Pancreas (tissue), 10 donors: ENCODE results near the gene SLC9A1. TPM values are rescaled to one million over a fixed set of nuclear protein-coding genes. Genes with fewer than 3 reads are reported as not detected.

Source experiments
- ATAC-seq, 4 donors: fragments of 200-7000 bp; cut with Tn5 transposase; one replicate each; pipeline versions ENCODE4 v1.8.0 to v1.9.1; 2020; ENCODE audit warnings: mild to moderate bottlenecking in 4 of 4, moderate library complexity in 4 of 4
- DNase-seq, 6 donors: peaks; one replicate each; pipeline ENCODE4 v3.0.0-alpha.2; 2020
- FAIRE-seq: peaks from 2 replicates; lab custom pipeline; 2012; peaks lifted over from hg19 to GRCh38; lab: Jason Lieb, UNC
- H3K27ac ChIP-seq, 4 donors: fragments of 200-600 bp; sonication (generic); 1 replicate in 3 of 4; 2 replicates in 1 of 4; pipeline versions ENCODE4 v1.5.0 to v1.8.0; 2020
- H3K27me3 ChIP-seq, 4 donors: fragments of 200-600 bp; one replicate each; pipeline ENCODE4 v1.8.0; 2021
- H3K36me3 ChIP-seq, 3 donors: fragments of 200-600 bp; sonication (generic) in 1 of 3; one replicate each; pipeline versions ENCODE4 v1.5.0 to v1.8.0; 2020 to 2021
- H3K4me1 ChIP-seq, 3 donors: fragments of 200-600 bp; one replicate each; pipeline ENCODE4 v1.8.0; 2021
- H3K4me3 ChIP-seq, 4 donors: fragments of 200-600 bp; sonication (generic) in 2 of 4; one replicate each; pipeline versions ENCODE4 v1.5.0 to v1.8.0; 2020 to 2021
- H3K9me3 ChIP-seq, 4 donors: fragments of 200-600 bp; one replicate each; pipeline ENCODE4 v1.8.0; 2021
- CTCF ChIP-seq, 4 donors: fragments of 200-600 bp; sonication (generic) in 3 of 4; IDR thresholded peaks; one replicate each; pipeline versions ENCODE4 v1.5.0 to v1.8.0; 2021; ENCODE audit warnings: antibody characterized with exemption in 4 of 4
- WGBS, 2 donors: extraction: QIAGEN DNeasy Blood & Tissue Kit; methylation state at CpG; one replicate each; pipeline ENCODE4 v1.1.7; 2013; 5-methylcytosine and 5-hydroxymethylcytosine counted together
- intact Hi-C, 3 donors: fragments of 100-400 bp; cut with DNase I; formaldehyde crosslinking; loops; one replicate each; pipeline versions ENCODE4 v1.11.1 to v1.14.2; 2022
- polyA plus RNA-seq, 2 donors: library from polyadenylated mRNA; stranded (reverse); fragments of 200-250 nt; gene quantifications; one replicate each; pipeline ENCODE4 v1.2.3, GENCODE V29; 2013
- total RNA-seq, 6 donors: library from RNA; stranded (reverse); fragmentation: NEBNext Ultra II Directional in 4 of 6; extraction: Animal tissue kit (Norgen Biotek cat#: 25700) in 4 of 6; gene quantifications; one replicate each; pipeline versions ENCODE4 v1.2.1 to v1.2.4, GENCODE V29; 2021 to 2023
- donor health status: healthy with polysubstance abuse.
- donor health status: DM: no; HTN: no; CAD: no; lungs with moderate emphysema.
- donor health status: DM: no; HTN: no; CAD: no.
- donor health status: control.
- donor health status: control.
- donor health status: Bipolar disorder and iron deficiency.
- donor health status: DM: yes; HTN: yes; CAD: no.
- donor health status: DM: no; HTN: no; CAD: no.
- donor health status: DM: no; HTN: no; CAD: no.
- donor health status: DM: yes; HTN: yes; CAD: no.

The SLC9A1 gene
- total and polyA plus RNA-seq, 8 donors: 8.3 to 20.6 (median 11.1) TPM

- Histone ChIP-seq H3K27ac (no peak overlapping the region), H3K4me1 (peaks cover 0 to 6% (median 0%) of the 10 kb centered on the region in 3 donors), H3K36me3 (no peaks in the 10 kb centered on the region), H3K27me3 (no peaks in the 10 kb centered on the region), H3K9me3 (no peaks in the 10 kb centered on the region), H3K4me3 (no peak overlapping the region)
- no peak for TF ChIP-seq CTCF (IDR thresholded peaks at IDR 0.05)
- FAIRE-seq (peak; percentile 17), ATAC-seq (peak; percentile 75 to 88 (median 82)), DNase-seq (peak in 1 of 6 donors; percentile 69)
- 49 to 75% methylated on average over 4 of the region's 4 CpGs for WGBS, 2 donors
- intact Hi-C loops: no loop called here
Observed at GRCh38 chr1:27122652-27123051, 32.3 kb downstream of the SLC9A1 start.

- Histone ChIP-seq H3K4me3 (no peak overlapping the region), H3K27ac (no peak overlapping the region), H3K36me3 (no peaks in the 10 kb centered on the region), H3K27me3 (no peaks in the 10 kb centered on the region), H3K4me1 (peaks cover 0 to 6% (median 0%) of the 10 kb centered on the region in 3 donors), H3K9me3 (no peaks in the 10 kb centered on the region)
- ATAC-seq (no peak), DNase-seq (no peak), FAIRE-seq (no peak)
- TF ChIP-seq CTCF (IDR thresholded peaks at IDR 0.05): no peak
- intact Hi-C loops: no loop called here
- 74 to 75% methylated on average over 1 of the region's 1 CpG for WGBS, 2 donors
Observed at GRCh38 chr1:27120854-27121253, 34.1 kb downstream of the SLC9A1 start.

GRCh38 chr1:27118440-27118689 lies 36.6 kb downstream of the SLC9A1 start:
- intact Hi-C loops: no loop called here
- Histone ChIP-seq H3K9me3 (no peaks in the 10 kb centered on the region), H3K4me1 (peaks cover 0 to 6% (median 3%) of the 10 kb centered on the region in 3 donors), H3K36me3 (no peaks in the 10 kb centered on the region), H3K27ac (no peak overlapping the region), H3K4me3 (no peak overlapping the region), H3K27me3 (no peaks in the 10 kb centered on the region)
- TF ChIP-seq CTCF (IDR thresholded peaks at IDR 0.05): no peak
- 80 to 91% methylated on average over 4 of the region's 4 CpGs for WGBS, 2 donors
- FAIRE-seq (no peak), ATAC-seq (no peak), DNase-seq (no peak)

GRCh38 chr1:27117733-27118439 lies 37.0 kb downstream of the SLC9A1 start:
- no peaks in the 10 kb centered on the region for H3K9me3 ChIP-seq
- intact Hi-C loops: no loop called here
- no peak for FAIRE-seq
- no peak for TF ChIP-seq CTCF (IDR thresholded peaks at IDR 0.05)
- no peak for DNase-seq
- no peak overlapping the region for H3K27ac ChIP-seq
- no peak overlapping the region for H3K4me3 ChIP-seq
- peaks cover 0 to 5% (median 3%) of the 10 kb centered on the region in 3 donors for H3K4me1 ChIP-seq
- WGBS, 2 donors: 81 to 88% methylated on average over 12 of the region's 12 CpGs
- H3K36me3 ChIP-seq: no peaks in the 10 kb centered on the region
- ATAC-seq: no peak
- H3K27me3 ChIP-seq: no peaks in the 10 kb centered on the region

DNA sequence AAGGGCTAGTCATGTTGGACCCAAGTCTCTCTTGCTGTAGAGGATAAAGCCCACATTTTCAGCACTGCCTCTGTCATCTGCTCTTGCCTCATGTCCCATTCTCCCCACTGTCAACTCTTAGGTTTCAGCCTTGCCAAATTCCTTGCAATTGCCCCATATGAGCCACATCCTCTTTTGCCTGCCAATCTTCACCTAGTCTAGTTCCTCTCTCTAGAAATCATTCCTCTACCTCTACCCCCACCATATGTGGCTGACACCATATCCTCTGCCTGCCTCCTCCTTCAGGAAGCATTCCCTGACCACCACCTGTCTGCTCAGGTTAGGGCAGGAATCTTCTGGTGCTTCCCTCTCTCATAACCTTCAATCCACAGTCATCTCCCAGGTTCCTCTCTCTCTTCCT lies 38.2 kb downstream of the SLC9A1 start:
- intact Hi-C loops: no loop called here
- Histone ChIP-seq H3K27ac (no peak overlapping the region), H3K4me3 (no peak overlapping the region), H3K4me1 (peaks cover 9 to 12% (median 10%) of the 10 kb centered on the region in 3 donors), H3K9me3 (no peaks in the 10 kb centered on the region), H3K36me3 (no peaks in the 10 kb centered on the region), H3K27me3 (no peaks in the 10 kb centered on the region)
- ATAC-seq (peak in 1 of 4 donors; percentile 2), FAIRE-seq (no peak), DNase-seq (no peak)
- TF ChIP-seq CTCF (IDR thresholded peaks at IDR 0.05): no peak
